Kidney (tissue), 14 donors: ENCODE measurements around the gene TEKT2. TPM values are rescaled to one million over a fixed set of nuclear protein-coding genes. Genes with fewer than 3 reads are reported as not detected.
A peak's percentile ranks its signal among the peaks of the same experiment; 100 is the strongest.

ENCODE experiments used
- DNase-seq, 5 donors: peaks; one replicate each; pipeline ENCODE4 v3.0.0-alpha.2; 2013 to 2020
- FAIRE-seq: peaks from 2 replicates; lab custom pipeline; 2012; peaks lifted over from hg19 to GRCh38; lab: Jason Lieb, UNC
- H3K27ac ChIP-seq, 2 donors: one replicate each; pipeline ENCODE4 v1.7.0; 2013; ENCODE audit warnings: low read depth in 2 of 2, low read length in 2 of 2, inconsistent platforms in 1 of 2
- H3K27me3 ChIP-seq: one replicate; pipeline ENCODE4 v1.7.1; 2013; ENCODE audit warnings: low read length, inconsistent platforms; ENCODE audit not compliant: control insufficient read depth, insufficient read depth
- H3K36me3 ChIP-seq, 3 donors: one replicate each; pipeline versions ENCODE4 v1.7.0 to v1.7.1; 2013; ENCODE audit warnings: low read length in 3 of 3, control low read depth in 1 of 3, inconsistent platforms in 1 of 3; ENCODE audit not compliant: insufficient read depth in 3 of 3, control insufficient read depth in 2 of 3
- H3K4me1 ChIP-seq, 3 donors: one replicate each; pipeline versions ENCODE4 v1.7.0 to v1.7.1; 2013; ENCODE audit warnings: low read length in 3 of 3, inconsistent platforms in 1 of 3, low read depth in 1 of 3; ENCODE audit not compliant: control insufficient read depth in 2 of 3, insufficient read depth in 2 of 3
- H3K4me3 ChIP-seq, 3 donors: one replicate each; pipeline versions ENCODE4 v1.7.0 to v1.8.1; 2013; ENCODE audit warnings: low read length in 3 of 3, control low read depth in 1 of 3, inconsistent platforms in 1 of 3
- H3K9ac ChIP-seq, 3 donors: one replicate each; pipeline versions ENCODE4 v1.7.0 to v1.7.1; 2013; ENCODE audit warnings: low read length in 3 of 3, control low read depth in 1 of 3, inconsistent platforms in 1 of 3
- H3K9me3 ChIP-seq, 3 donors: one replicate each; pipeline versions ENCODE4 v1.7.0 to v1.7.1; 2013; ENCODE audit warnings: low read length in 3 of 3, control low read depth in 1 of 3, inconsistent platforms in 1 of 3; ENCODE audit not compliant: control insufficient read depth in 2 of 3, insufficient read depth in 1 of 3
- intact Hi-C: fragments of 100-400 bp; cut with DNase I; formaldehyde crosslinking; loops from one replicate; pipeline ENCODE4 v1.11.1; 2022
- polyA plus RNA-seq: library from polyadenylated mRNA; stranded (reverse); fragments of 350-450 nt; fragmentation: Illumina TruSeq; extraction: RNeasy Lipid Tissue Mini Kit (QIAGEN cat#74804); gene quantifications from one replicate; pipeline ENCODE4 v1.2.3, GENCODE V29; 2014; ENCODE audit warnings: low read depth, low replicate concordance; ENCODE audit not compliant: insufficient read depth
- total RNA-seq: library from RNA; stranded (reverse); fragmentation: NEBNext Ultra II Directional; extraction: Animal tissue kit (Norgen Biotek cat#: 25700); gene quantifications from one replicate; pipeline ENCODE4 v1.2.1, GENCODE V29; 2021
- TF ChIP-seq, protein P1 (sequence below): IDR thresholded peaks from 3 replicates; pipeline ENCODE4 v1.5.1; 2012; ENCODE audit warnings: mild to moderate bottlenecking, moderate library complexity, borderline replicate concordance; ENCODE audit not compliant: insufficient read depth; ENCODE audit errors: extremely low read depth
- donor health status: control.
- donor health status: control.
- donor health status: control.
- donor health status: control.
- donor health status: control.
- donor health status: DM: yes; HTN: yes; CAD: no.
- donor health status: Normal renal cell carcinoma (clear cell type).

Gene TEKT2
- total and polyA plus RNA-seq, 2 donors from 2014 or later = 2.4 to 5.7 TPM

DNA sequence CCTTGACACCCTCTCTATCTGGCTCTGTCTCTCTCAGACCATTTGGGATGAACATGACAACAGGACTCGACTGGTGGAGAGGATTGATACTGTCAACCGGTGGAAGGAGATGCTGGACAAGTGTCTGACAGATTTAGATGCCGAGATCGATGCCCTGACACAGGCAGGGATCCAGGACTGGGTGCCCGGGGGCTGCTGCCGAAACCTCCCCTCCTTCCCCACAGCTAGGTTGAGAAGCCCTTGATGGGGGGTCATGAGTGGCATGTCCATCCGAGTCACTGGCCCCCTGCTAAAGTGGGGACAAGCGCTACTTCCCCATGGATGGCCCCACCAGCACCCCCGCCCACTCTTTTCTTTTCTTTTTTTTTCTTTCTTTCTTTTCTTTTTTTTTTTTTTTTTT lies 1.2 kb downstream of the TEKT2 start:
- Histone ChIP-seq H3K9ac (peak overlapping the region in 1 of 3 donors; percentile 73), H3K9me3 (no peaks in the 10 kb centered on the region), H3K4me3 (peak overlapping the region in 2 of 3 donors; percentile 53 to 64), H3K27me3 (no peaks in the 10 kb centered on the region), H3K36me3 (peaks cover 0 to 2% (median 0%) of the 10 kb centered on the region in 3 donors), H3K4me1 (peaks cover 0 to 9% (median 6%) of the 10 kb centered on the region in 3 donors), H3K27ac (no peak overlapping the region)
- no peak for FAIRE-seq
- intact Hi-C loops = no loop called here
- DNase-seq = no peak
- TF ChIP-seq, protein P1, sequence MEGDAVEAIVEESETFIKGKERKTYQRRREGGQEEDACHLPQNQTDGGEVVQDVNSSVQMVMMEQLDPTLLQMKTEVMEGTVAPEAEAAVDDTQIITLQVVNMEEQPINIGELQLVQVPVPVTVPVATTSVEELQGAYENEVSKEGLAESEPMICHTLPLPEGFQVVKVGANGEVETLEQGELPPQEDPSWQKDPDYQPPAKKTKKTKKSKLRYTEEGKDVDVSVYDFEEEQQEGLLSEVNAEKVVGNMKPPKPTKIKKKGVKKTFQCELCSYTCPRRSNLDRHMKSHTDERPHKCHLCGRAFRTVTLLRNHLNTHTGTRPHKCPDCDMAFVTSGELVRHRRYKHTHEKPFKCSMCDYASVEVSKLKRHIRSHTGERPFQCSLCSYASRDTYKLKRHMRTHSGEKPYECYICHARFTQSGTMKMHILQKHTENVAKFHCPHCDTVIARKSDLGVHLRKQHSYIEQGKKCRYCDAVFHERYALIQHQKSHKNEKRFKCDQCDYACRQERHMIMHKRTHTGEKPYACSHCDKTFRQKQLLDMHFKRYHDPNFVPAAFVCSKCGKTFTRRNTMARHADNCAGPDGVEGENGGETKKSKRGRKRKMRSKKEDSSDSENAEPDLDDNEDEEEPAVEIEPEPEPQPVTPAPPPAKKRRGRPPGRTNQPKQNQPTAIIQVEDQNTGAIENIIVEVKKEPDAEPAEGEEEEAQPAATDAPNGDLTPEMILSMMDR = no peak

GRCh38 chr1:36085686-36086526 lies 2.0 kb downstream of the TEKT2 start:
- no peak overlapping the region for H3K9ac ChIP-seq
- DNase-seq (no peak), FAIRE-seq (no peak)
- no peak overlapping the region for H3K27ac ChIP-seq
- peaks cover 0 to 2% (median 0%) of the 10 kb centered on the region in 3 donors for H3K36me3 ChIP-seq
- TF ChIP-seq, protein P1 = no peak
- no peak overlapping the region for H3K4me3 ChIP-seq
- intact Hi-C loops = no loop called here
- no peaks in the 10 kb centered on the region for H3K27me3 ChIP-seq
- H3K9me3 ChIP-seq = no peaks in the 10 kb centered on the region
- peaks cover 0 to 9% (median 6%) of the 10 kb centered on the region in 3 donors for H3K4me1 ChIP-seq

DNA sequence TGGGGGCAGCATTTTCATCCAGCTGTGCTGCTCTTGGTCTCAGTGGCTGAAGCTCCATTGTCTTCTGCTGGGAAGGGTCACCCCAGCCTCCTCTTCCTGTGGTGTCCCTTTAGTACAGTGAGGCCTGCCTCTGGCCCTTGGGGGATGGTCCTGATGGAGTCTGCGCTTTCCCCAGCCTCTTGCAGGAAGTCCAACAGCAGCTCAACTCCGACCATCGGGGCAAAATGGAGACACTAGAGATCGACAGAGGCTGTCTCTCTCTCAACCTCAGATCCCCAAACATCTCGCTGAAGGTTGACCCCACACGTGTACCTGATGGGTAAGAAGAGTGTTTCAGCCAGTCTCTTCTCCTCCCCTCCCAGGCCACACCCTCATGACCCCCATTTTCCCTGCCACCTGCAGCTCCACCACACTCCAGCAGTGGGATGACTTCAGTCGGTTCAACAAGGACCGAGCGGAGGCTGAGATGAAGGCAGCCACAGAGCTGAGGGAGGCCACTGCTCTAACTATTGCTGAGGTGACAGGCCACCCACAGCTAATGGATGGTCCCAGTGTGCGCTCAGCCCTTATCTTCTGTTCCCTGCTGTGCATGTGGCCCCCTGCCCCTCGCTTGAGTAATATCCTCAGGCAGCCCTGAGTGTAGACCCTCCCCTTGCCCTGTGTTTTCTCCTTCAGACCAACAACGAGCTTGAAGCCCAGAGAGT lies 2.8 kb downstream of the TEKT2 start:
- TF ChIP-seq, protein P1 = no peak
- intact Hi-C loops = no loop called here
- H3K4me3 ChIP-seq = no peak overlapping the region
- H3K27me3 ChIP-seq = no peaks in the 10 kb centered on the region
- H3K27ac ChIP-seq = no peak overlapping the region
- peaks cover 0 to 2% (median 2%) of the 10 kb centered on the region in 3 donors for H3K36me3 ChIP-seq
- no peak overlapping the region for H3K9ac ChIP-seq
- FAIRE-seq (no peak), DNase-seq (no peak)
- H3K4me1 ChIP-seq = peaks cover 0 to 9% (median 6%) of the 10 kb centered on the region in 3 donors
- no peaks in the 10 kb centered on the region for H3K9me3 ChIP-seq
